HG03354 (cell line): ENCODE measurements around the gene SP7.
A peak's percentile ranks its signal among the peaks of the same experiment; 100 is the strongest.
"Not testable (repeated sequence)": the region's sequence is repeated elsewhere in the genome, so short reads cannot be mapped to it uniquely, and the experiment has no call there.

Experiments
- ATAC-seq: cut with Tn5 transposase; IDR thresholded peaks from one replicate; pipeline ENCODE4 v1.9.1; 2021; ENCODE audit warnings: mild to moderate bottlenecking; ENCODE audit not compliant: unreplicated experiment, poor library complexity, severe bottlenecking

The SP7 gene

GRCh38 chr12:53352331-53353256 lies 16.4 kb upstream of the SP7 start:
- ATAC-seq = no peak

- ATAC-seq = no peak
These were observed 11.8 kb upstream of the SP7 start for GRCh38 chr12:53347905-53348304.

DNA sequence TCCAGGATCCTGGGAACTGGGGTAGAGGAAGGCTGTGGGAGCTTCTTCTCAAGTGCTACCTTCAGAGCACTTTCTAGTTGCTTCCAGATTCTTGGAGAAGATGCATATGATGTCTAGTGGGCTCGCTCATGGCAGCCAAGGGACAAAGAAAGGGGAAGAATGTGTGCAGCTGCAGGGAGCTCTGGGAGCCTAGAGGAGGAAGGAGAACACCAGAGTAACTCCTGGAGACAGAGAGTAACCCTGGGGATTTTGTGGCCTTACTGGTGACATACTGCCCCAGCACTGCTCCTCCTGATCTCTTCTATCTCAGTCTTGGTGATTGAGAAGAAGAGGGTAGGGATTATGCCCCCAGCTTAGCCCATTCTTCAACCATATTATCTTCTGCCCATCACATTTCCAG lies 10.3 kb upstream of the SP7 start:
- no peak for ATAC-seq

GRCh38 chr12:53345486-53346188 lies 9.5 kb upstream of the SP7 start:
- ATAC-seq = no peak

GRCh38 chr12:53344824-53345485 lies 8.8 kb upstream of the SP7 start:
- ATAC-seq = peak; percentile 73

DNA sequence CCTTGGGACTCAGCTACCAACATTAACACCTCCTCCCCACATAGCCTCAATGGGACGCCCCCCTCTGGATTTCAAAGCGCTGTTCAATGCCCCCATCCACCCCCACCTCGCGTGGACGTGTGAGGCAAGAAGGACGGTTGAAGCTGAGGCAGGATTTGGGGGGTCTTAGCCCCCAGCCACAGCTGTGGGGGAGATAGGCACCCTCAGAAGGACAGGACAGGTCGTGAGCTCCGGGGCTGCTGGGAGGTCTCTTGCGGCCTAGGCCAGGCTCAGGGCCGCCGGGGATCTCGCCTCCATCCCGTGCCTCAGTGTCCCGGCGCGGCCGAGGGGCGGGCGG lies 8.3 kb upstream of the SP7 start:
- ATAC-seq = no peak

- ATAC-seq = no peak
These were observed 7.8 kb upstream of the SP7 start for GRCh38 chr12:53343969-53344368.

DNA sequence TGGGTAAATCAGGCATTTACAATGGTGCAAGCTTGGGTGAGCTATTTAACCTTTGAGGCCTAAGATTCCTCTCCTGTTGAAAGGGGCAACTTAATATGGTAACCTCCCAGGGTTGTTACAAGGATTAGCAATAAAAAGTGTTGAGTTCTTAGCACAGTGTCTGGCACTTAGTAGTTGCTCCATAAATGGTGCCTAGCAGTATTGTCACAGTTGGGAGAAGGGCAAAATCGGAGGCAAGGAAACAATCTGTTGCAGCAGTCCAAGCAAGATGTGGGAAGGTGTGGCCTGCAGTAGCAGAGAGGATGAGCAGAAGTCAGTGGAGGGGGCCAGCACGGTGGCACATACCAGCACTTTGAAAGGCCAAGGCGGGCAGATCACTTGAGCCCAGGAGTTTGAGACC lies 7.3 kb upstream of the SP7 start:
- ATAC-seq = no peak

DNA sequence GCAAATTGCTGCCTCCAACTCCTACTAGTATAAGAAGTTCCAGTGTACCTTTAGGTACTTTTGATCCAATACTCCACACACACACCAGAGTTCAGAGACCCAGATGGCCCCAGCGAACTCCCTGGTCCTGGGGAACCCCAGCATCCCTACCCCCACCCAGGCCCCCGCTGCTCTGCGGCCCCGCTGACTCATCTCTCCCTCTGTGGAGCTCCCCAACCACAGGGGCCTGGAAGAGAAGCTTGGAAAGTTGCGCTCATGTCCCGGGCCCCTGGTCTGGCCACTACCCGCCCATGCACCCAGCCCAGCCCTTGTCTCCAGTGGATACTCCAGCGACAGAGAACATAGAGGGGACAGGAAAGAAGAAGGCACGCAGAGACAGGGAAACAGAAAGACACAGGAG lies 4.2 kb upstream of the SP7 start:
- no peak for ATAC-seq

DNA sequence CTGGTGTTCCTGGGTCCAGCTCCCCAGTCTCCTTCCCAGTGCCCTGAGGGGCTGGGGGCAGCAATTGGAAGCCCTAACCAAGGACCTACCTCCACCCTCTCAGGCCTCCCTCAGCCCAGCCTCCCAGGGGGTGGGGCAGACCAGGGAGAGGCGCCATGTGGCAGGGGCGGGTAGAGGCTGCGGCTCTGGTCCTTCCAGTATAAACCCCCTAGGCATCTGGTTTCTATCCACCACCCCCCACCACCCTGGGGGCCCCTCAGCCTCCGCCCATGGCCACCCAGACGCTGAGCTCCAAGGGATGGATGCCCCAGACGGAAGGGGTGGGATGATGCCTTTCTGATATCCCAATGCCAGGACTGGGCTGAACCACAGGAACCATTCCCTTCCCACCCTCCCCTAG lies 2.8 kb upstream of the SP7 start:
- no peak for ATAC-seq

DNA sequence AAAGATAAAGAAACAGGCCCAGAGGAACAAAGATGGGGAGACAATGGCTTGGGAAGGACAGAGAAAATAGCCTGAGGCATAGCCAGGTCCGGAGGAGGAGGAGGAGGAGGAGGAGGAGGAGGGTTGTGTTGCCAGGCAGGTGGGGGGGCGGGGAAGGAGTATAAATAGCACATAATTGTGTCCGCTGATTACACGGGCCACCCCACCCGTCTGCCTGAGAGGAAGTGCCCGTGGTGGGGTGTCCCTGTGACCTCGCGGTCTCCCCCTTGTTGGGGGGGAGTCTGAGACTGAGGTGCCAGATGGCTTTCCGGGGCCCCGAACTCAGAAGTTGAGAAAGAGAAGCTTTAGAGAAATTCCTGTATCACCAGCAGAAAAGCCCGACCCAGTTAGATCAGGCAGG lies 1.9 kb upstream of the SP7 start:
- ATAC-seq = no peak

- ATAC-seq = no peak
These were observed 1.3 kb downstream of the SP7 start for GRCh38 chr12:53334822-53335221.

- no peak for ATAC-seq
These were observed 2.3 kb downstream of the SP7 start for GRCh38 chr12:53333845-53334244.

DNA sequence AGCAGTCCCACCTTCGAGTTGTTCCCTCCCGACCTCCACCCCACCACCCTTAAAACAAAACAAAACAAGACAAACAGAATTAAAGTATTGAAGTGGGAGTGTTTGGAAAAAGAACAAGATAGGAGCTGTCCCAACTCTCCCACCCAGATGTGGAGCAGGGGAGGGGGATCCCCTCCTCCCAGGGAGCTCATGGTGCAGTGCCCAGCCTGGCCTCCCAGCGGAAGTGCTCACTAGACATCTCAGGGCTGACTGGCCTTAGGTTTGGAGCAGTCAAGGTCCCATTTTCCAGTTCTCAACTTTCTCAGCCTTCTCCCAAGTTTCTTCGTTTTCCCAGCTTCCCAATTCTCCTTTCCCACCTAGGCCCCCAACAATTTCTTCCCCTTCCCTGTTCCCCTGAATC lies 2.9 kb downstream of the SP7 start:
- ATAC-seq = no peak

DNA sequence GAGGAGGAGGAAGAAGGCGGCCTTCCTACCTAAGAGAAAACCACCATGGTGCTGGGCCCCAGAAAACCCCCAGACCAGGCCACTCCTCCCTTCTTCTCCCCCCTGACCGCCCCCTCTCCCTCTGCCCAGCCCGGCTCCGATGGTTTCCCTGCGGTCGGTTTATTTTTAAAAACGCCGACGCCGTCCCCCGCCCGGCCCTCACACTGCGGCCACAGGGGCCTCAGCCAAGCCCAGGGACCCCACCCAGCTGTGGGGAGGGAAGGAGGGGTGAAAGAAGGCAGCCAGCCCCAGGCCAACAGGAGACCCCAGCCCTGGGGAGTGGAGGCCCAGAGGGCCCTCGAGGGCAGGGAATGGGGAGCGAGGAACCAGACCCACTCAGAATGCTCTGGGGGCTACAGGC lies 3.4 kb downstream of the SP7 start:
- no peak for ATAC-seq

DNA sequence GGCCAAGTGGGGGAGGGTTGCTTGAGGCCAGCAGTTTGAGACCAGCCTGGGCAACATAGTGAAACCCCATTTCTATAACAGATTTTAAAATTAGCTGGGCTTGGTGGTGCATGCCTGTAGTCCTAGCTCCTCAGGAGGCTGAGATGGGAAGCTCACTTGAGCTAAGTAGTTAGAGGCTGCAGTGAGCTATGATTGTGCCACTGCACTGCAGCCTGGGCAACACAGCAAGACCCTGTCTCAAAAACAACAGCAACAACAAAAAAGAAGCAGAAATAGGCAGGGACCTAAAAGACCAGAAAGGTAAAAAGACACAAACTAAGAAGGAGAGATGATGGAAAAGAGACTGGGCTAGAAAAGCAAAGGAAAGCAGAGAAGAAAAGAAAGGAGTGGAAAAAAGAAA lies 3.8 kb downstream of the SP7 start:
- not testable (repeated sequence) for ATAC-seq

- ATAC-seq = no peak
These were observed 5.5 kb downstream of the SP7 start for GRCh38 chr12:53330671-53331070.

DNA sequence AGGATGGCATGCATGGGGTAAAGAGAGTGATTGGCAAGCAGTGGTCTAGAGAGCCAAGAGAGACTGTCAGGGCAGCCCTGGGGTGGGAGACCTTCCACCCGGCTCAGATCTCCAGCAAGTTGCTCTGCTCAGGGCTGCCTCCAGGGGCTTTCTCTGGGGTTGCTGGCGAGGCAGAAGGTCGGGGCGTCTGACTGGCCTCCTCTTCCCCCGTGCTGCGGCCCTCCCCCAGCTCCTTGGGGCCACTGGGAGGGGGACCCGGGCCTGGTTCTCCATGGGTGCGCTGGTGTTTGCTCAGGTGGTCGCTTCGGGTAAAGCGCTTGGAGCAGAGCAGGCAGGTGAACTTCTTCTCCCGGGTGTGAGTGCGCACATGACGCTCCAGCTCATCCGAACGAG lies 8.1 kb downstream of the SP7 start:
- no peak for ATAC-seq

DNA sequence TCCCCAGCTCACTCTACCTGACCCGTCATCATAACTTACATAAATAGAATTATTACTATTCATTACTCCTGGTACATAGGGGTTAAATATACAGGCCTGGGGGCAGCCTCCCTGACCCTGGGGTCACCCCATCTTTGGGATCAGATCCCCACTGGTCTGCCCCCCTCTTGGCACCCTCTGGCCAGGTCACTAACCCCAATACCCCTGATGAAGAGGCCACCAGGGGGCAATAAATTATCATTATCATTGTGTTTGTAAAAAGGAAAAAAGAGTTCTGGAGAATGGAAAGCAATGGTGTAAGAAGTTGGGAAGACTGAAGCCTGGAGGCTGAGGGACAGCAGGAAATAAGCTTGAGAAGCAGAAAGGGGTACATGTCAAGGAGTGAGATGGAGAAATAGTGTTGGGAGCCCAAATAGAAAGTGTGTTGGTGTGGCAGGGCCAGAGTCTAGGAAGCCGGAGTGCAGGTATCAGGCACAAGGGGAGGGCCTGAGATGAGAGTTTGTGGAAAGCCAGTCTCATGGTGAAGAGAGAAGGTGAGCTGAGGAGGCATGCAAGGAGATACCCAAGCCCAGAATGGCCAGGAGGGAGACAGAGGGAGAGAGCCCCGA lies 8.6 kb downstream of the SP7 start:
- no peak for ATAC-seq

- no peak for ATAC-seq
These were observed 9.5 kb downstream of the SP7 start for GRCh38 chr12:53326460-53327185.
